Bone marrow (tissue), 2 donors: ENCODE data around the gene TCF19.

Source experiments
- DNase-seq, 2 donors: peaks; one replicate each; lab custom pipeline; 2025; lab: John Stamatoyannopoulos, UW

TCF19 gene, protein sequence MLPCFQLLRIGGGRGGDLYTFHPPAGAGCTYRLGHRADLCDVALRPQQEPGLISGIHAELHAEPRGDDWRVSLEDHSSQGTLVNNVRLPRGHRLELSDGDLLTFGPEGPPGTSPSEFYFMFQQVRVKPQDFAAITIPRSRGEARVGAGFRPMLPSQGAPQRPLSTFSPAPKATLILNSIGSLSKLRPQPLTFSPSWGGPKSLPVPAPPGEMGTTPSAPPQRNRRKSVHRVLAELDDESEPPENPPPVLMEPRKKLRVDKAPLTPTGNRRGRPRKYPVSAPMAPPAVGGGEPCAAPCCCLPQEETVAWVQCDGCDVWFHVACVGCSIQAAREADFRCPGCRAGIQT

DNA sequence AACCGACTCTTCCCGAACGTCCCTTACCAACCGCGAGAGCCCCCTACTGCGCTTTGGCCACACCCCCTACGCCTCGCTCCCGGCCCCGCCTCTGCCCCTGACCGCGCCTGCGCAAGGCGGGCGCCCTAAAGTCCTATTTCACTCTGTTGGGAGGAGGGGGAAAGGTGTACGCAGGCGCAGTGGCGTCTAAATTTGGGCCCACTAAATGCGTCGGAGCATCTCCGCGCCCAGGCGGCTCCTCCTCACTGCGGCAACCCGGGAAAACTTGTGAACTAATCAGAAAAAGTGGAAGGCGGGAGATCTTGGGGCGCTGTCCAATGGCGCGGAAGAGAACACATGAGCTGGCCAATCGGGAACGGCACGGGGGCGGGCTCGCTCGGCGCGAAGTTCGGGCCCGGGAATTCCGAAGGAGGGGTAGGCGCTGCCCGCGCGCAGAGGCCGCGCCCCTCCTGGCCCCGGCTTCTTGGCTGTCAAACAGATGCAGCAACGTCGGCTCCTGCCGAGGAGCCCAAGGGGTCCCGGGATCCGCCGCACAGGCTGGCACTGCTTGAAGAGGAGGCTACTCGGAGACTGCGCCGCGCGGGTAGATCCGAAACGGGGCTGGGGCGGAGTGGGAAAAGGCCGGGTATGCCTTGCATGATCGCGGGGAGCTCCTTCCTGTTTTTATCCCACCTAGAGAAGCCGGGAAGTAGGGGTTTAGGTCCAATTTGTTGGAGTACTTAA, at the start of gene TCF19:
Gene TCF19, plus strand, starts transcription at position 450 of the 723 bp plus-strand sequence. CDS start 881 bp downstream, outside the sequence.
- peak; percentile 90 to 99 for DNase-seq

DNA sequence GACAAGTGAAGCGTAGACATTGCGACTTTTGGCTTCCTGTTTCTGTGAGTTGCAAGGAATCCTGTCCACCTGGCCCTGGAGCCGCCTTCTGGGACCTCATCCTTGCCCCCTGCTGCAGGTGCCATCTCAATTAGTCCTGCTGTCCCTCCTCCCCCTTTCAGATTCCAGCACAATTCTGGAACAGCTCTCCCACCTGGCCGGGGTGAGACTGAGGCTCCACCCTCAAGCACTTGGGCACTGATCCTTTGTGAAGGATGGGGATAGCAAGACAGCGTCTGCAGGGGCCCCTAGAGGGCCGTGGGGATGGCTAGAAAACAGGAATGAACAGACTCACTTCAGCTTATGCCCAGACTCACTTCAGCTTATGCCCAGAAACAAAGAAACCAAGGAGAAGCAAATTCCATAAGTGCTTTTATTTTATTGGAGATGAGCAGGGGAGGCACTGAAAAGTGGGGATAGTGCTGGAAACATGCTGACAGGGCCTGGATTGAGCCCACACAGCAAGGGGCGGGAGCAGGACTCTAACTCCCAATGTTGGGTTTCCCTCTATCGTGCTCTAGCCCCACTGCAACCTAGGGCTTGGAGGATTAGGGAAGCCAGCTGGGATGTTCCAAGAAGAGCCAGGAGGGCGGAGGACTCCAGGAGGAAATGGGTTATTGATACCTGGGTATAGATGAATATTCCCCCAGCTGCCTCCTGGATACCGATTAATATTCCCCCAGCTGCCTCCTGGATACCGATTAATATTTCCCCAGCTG, 47.4 kb upstream of the TCF19 start:
- no peak for DNase-seq

DNA sequence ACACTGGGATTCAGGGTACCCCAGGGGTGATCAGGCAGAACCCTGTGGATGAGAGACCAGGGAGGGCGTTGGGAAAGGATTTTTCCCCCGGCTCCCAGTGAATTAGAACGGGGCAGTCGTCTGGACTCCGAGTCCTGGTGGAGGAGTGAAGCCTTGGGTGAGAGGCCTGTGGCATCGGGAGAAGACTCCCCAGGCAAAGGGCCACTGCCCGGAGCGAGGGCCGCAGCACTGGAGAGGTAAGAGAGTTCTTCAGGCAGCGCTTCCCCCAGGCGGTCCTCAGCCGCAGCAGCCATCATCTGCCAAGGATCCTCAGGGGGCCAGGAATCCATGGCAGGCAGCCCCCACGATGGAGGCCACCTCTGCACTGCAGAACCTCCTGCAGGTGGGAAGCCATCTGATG, 46.7 kb upstream of the TCF19 start:
- DNase-seq = no peak

DNA sequence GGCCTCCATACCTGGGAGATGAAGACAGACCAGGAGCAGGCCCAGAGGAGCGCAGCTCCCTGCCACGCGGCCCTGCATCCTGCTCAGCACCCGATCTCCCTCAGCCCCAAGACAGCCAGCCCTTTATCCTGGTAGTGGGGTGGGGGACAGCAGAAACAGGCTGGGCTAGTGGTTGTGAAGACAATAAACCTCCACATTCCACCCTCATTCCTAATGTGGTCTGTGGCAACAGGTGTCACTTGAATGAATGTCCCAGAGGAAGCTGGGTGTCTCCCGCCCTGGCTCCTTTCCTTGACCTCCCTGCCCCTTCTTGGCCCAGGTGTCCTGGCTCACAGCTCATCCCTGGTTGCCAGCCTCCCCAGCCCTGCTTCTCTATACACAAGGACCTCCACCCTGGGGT, 45.9 kb upstream of the TCF19 start, which contains the start of gene C6orf15:
Gene C6orf15, minus strand, starts transcription at position 98 of the 400 bp plus-strand sequence. Its CDS starts 20 bp downstream, at position 78.
- DNase-seq = no peak

DNA sequence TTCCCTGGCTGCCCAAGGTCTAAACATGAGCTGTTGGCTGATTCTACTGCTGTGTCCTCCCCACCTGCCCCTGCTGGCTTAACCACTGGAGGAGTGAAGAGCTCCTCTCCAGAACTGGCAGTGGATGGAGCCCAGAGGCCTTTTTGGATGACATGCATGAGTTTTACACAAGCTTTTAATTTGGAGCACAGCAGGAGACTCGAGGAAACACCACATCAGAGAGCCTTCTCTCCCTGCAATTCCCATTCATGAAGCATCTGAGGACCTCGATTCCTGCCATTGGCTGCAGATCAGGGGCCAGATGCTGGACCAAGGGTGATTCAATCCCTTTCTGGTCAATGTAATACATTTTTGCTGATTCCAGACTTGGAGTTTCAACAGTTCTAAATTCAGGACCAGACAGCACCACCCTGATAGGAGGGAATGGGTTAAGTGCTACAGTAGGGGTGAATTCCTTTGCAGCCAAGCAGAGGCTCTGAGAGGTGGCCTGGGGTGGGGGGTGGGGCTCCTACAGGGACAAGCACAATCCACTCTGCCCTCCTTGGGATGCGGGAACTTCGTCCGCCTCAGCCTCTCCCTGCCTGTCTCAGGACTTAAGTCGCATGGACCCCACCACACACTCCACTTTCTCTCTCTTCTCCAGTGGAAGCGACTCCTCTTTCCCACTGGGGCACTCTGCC, 44.4 kb upstream of the TCF19 start:
- DNase-seq = no peak

DNA sequence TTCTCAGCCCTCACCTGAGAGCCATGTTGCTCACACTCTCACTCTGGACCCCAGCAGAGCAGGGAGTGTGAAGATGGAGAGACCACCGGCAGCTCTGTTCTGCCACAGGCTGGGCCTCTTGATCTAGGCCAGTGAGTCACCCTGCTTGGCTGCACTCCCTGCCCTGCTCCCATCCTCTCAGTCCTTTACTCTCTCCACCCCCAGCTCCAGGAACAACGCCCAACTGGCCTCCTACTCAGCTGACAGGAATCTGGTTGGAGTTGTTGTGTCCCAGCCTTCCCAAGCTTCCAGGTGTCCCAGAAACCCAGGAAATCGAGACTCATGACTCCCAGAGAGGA, 43.9 kb upstream of the TCF19 start, which contains the start of gene PSORS1C1:
Gene PSORS1C1, plus strand, starts transcription at position 260 of the 338 bp plus-strand sequence. CDS start 14,833 bp downstream, outside the sequence.
- no peak for DNase-seq

DNA sequence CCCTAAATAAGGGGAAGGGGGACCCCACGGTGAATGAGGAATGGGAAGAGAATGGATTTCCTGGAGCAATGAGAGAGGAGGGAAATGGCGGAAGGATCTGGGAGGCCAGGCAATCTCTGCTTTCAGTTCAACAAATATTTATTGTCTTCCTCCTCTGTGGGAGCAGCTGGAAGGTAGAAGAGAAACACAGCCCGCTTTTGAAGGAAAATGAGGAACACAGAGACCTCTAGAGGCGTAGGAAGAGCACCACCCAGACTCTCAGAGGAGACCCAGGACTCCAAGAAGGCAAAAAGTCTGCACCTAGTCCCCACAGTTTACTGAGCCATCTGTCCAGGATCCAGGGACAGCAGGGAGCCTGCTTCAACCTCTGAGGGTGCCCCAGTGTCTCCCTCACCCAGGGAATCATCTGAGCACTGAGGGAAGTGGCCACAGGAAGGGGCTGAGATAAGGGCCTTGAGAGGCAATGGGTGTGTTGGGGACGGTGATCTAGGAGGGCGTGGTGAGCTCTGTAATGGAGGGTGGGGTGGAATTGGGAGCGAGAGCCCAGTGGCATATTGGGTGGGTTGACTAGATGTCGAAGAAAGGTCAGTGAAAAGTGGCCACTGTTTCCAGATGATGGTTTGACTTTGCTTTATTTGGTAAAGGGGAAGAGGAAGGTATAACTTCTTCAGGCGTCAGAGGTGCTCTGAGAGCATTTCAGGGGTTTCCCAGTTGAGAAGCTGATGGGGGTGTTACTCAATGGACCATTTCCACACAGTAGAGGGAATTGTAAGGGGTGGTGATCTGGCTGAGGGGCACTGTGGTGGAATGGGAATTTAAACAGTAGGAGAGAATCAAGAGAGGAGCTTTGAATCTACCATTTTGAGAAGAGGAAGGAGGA, 43.2 kb upstream of the TCF19 start:
- peak in 1 of 2 donors; percentile 66 for DNase-seq

DNA sequence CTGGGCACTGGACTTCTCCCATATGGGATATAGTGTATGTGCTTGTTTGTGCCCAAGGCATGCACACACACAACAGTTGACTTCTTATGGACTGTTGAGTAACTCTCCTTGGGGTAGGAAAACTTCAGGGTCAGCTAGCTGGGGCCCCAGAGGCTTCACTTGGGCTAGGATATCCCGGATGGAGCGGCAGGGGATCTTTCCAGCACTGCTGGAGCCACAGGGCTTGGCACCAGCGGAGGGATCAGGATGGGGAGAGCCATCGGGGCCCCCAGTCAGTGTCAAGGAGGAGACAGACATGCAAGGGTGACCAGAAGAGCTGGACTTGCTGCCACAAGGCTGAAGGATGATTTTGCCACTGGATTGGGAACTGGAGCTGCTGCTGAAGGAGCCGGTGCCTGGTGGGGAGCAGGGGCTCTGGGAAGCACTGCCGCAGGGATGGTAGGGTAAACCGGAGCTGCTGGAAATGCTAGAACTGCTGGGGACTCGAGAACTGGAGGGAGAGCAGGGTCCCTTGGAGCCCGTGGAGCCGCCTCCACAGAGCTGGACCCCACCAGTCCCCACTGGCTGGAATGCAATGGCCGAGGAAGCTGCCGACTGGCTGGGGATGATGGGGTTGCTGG, 42.3 kb upstream of the TCF19 start:
- DNase-seq = no peak

DNA sequence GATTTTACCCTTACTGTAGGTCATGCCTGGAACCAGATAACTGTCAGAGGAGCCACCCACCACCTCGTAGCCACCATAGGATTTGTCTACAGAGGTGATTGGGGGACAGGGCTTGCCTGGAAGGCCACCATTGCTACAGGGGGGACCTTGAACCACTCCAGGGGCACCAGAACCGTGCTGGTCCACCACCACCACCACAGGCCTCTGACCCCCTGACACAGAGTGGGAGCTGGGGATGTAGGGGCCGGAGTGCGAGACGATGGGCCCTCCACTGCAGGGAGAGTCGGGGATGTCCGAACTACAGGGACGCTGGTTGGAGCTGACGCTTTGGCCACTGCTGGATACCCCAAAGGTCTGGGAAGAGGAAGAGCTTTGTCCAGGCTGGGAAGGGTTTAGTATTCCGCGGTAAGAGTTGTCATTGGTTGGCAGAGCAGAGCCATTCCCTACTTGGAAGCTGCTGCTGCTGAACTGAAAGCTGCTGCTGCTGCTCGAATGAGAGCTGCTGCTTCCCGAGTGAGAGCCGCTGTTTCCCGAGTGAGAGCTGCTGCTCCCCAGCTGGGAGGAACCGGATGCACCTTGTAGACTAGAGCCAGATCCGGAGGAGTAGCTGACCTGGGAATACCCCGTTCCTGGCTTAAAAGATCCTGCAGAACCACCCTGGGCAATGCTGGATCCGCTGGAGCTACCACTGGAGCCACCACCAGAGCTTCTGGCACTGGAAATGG, 41.6 kb upstream of the TCF19 start:
- DNase-seq = no peak

DNA sequence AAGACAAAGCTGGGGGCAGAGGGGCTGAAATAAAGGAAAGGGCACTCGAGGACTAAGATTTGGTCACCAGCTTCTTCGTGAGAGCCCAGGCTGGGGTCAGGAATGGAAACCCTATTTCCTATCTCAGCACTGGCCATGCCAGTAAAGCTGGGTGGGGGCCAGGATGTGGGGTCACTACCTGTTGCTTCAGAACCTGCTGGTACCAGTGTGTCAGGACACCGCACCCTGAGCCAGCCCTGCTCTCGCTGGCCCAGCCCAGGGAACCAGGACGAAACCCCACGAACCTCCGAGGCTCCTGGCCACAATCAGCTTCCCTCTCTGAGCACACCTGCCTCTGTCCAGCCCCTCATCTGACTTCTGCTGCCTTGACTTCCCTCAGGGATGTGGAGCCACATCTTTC, 40.2 kb upstream of the TCF19 start:
- DNase-seq = no peak

DNA sequence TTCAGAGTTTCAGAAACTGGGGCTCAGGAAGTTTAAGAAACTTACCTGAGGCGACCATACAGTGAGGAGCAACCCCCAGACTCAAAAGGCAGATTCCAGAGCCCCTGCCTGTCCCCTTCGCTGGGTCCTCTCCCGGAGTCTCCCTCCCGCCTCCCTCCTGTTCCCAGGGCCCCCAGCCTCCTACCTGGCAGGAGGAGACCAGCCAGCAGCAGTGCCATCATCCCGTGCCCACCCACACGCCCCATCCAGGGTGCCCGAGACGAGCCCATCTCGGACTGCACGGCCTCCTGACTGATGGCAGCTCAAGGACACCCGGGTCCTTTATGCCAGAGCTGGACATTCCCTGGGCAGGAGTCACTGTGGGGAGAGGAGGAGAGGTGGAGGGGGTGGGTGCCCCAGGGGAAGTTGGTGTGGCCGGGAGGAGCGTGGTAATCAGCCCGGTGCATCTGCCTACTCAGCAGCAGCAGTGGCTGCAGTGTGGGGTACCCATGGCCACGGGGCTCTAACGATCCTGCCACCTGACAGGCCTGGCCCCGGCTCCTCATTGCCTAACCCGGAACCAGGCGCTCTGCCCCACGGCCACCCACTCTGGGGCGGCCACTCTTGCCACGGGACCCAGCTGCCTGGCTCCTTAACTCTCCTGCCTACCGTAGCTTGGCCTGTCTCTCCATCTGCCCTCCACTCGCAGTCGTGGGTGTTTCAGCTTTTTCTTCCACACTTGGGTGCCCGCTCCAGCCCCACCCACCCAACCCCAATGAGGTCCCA, 38.1 kb upstream of the TCF19 start, which contains the start of gene CDSN:
Gene CDSN, minus strand, starts transcription at position 296 of the 765 bp plus-strand sequence. Its CDS starts 27 bp downstream, at position 269.
- DNase-seq = no peak

DNA sequence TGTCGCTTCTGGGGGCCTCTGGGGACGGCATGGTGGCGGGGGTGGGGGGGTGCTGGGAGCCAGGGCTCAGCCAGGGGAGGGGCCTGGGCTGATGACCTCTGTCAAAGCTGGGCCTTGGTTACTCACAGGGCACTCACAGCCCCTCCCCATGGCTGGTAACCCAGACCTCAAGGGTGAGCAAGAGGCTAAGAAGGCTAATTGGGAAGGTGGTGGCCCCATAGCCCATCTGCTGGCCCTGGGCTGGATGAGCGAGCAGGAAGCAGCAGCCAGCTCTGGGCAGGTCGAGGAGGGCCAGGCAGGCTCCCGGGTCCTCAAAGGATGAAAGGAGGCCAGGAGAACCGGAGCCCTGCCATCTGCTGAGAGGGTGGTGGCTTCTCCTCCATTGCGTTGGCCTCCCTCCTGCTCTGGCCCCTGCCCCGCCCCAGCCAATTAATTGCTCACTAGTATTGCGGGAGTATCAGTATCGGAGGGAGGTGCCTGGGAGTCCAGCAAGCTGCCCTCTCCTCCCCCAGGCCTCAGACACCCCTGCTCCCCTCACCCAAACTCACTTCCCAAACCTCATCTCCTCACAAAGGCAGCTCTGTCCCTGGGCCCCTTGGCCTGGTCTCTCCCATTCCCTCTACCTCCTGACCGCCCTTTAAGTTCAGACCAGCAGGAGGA, 37.1 kb upstream of the TCF19 start:
- DNase-seq = no peak

DNA sequence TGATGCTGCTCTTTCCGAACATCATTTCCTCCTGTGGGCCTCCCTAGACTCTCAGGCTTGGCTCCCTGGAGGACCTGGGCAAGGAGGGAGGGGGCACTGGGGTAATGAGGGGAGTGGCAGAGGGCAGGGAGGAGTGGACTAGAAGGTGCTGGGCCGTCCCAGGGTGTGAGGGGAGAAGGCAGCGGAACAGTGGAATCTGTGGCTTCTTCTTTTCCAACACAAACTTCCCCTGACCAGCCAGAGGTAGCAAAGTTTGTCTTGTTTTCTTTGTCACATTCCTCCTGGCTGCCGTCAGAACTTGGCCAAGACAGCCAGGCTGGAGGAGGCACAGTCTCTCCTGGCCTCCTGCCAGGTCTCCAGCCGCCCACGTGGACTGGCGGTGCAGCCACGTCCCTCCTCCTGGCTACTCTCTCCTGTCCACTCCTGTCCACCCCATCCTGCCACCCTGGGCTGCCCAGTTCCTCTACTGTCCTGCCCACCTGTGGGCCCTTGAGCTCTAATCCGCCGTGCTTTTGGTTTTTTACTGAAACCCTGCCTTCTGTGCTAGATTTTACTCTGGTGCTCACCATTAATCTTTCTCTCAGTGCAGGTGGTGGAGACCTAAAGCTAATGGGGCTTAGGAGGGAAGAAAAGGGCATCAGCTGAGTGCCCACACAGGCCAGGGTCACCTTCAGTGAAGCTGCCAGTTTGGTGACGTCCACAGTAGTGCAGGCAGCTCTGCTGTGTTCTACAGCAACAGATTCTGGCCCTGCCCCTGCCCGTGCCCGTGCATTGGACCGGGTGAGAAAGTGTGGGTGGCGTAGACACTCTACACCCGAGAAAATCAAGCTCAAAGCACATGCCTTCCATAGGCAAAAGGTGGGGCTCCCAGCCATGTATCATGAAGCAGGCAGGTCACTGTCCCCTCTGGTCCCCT, 35.3 kb upstream of the TCF19 start:
- no peak for DNase-seq

DNA sequence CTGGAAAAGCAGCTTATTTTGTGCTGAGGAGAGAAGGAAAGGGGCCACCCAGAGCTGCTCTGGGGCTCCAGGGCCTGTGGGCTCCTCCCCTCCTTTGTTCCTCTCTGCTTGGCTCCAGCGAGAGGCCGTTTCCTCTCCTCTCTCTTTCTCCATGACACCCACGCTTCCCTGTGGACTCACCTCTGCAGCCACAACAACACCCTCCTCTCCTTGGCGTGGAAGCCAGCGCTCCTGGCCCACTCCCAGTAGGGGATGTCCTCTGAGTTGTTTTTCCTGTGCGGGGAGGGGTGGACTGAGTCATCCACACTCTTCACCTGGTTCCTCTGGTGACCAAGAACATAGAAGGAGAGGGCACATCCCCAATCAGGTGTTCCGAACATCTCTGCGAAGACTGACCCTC, 33.2 kb upstream of the TCF19 start:
- DNase-seq = no peak

DNA sequence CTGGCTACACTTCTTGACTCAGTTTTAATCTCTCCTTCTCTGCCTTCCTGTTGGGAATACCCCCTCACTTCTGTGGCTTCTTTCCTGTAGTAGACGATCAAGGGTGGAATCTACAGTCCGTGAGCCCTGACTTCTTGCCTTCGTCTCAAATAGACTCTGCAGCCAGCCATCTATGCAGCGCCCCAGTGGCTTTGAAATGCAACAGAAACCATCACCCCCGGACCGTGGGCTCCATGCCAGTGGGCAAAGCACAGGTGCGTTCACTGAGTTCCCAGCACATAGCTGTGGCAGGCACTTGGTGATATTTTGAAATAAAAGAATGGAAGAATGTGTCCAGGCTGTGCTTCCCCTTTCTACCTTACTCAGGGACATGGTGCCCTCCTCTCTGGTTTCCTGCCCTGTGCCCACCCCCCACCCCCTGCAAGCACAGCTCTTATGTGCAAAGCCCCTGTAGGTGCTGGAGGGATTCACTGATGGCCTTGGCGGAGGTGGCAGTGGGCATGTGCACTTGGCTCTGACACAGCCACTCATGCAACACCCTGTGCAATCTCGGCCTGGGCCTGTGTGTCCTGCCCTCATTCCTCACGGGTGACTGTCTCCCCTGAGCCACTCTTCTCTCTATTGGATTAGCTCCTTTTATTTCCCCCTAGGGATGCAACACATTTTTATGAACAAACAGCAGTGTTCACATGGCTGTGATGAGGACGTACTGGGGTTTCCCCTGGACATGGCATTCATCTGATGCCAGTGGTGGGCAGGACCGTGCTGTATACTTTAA, 32.6 kb upstream of the TCF19 start:
- peak in 1 of 2 donors; percentile 10 for DNase-seq

DNA sequence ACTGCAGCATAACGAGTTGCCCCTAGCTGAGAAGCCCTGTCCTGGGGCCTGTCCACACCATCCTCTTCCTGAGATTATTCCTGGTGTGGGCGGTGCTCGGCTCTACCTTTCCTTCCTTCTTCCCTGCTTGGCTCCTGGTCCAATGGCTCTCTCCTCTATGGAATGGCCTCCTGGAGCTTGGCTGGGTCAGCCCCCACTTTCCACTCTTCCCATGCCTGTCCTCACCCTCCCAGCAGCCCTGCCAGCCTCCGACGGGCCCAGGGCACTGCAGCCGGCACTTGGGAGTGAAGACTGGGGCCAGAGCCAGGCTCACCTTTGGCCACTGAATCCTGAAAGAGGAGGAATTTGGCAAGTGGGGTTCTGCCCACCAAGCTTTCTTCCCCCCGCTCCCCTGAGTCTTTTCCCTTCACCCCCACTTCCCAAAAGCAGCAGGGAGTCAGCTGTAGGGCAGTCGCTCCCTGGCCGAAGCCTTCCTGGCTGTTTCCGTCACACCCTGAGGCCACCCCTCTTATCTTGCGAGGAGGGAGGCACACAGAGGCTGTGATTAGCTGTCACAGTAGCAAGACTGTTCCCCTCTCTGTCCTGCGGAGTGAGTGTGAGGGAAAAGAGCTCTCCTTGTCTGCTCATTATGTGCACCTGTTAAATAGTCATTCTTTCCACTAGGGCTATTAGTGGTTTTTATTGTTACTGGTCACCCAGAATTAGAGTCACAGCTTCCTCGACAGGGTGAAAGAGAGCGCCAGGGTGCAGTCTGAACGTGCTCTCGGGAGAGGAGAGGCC, 31.8 kb upstream of the TCF19 start:
- DNase-seq = no peak
